ENCODE measurements around the gene SEL1L.
"Not testable (repeated sequence)": the region's sequence is repeated elsewhere in the genome, so short reads cannot be mapped to it uniquely, and the experiment has no call there.

Gene SEL1L

DNA sequence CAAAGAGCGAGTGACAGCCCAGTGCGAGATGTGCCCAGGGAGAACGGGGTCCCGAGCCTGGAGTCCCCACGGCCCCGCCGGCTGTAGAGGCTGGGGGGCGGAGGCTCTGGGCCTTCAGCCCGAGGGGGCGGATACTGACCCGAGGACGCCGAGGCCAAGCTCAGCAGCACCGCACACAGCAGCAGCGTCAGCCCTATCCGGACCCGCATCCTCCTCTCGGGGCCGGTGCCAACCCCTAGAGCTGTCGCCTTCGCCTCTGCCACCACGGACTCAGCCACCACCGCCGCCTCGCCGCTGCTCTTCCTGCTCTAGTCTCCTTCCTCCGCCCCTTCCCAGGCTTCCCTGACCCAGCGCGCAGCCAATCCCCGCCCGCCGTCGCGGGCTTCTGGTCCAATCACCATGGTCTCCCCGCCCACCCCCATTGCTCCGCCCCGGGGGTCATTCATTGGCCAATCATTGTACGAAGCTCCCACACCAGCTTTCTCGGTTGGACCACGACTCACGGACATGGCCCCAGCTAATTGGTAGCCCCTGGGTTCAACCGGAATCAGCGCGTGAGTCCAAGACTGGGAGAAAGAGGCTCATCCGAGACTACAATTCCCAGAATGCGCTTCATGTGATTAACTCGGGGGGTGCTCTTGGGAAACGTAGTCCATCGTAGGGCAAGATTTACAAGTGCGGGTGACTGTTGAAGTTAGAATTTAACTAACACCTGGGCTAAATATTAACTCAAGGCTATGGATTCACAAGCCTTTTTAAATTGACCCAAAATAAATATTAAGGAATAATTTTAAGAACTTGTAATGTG is at the start of gene SEL1L:
TSS of gene SEL1L (minus strand) at position 318 of the 808 bp plus-strand sequence. CDS start at position 209, 109 bp downstream.
- DNase-seq (ENCODE audit: low spot score) = peak; percentile 99

DNA sequence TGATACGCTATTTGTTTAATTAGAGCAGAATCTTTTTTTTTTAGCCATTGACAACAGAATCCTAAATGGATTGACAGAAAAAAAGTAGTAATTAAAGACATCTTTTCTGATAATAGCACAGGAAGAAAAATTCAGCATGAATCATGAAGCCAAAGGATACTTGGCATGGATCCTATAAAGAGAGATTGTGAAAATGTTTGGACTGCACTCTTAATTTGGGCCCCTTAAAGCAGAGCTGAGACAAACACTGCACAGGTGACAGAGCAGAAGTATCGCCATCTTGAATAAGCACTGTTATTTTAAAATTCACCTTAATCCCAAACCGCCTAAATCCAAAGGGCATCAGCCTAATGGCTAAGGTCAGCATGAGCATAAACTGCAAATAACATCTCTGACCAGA is 48.8 kb upstream of the SEL1L start:
- no peak for DNase-seq (ENCODE audit: low spot score)

GRCh38 chr14:81579115-81579514 is 45.5 kb upstream of the SEL1L start:
- no peak for DNase-seq (ENCODE audit: low spot score)

DNA sequence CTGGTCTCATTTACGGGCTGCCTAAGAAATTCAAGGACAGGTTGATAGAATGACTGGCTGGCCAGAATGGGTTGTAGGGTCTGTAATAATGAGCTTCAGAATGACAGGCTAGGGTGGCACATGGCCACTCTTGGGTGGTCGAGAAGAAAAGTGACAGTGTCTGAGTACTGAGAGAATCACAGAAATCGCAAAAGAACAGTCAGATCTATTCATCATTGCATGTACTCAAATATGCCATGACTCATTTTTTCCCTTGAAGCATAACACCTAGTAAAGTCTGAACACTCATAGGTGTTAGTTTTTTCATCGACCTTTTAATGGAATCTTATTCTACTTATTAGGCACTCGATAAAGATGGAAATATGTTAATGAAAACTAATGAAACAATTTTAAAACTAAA is 37.8 kb upstream of the SEL1L start:
- no peak for DNase-seq (ENCODE audit: low spot score)

- DNase-seq (ENCODE audit: low spot score) = no peak
These were observed 33.6 kb upstream of the SEL1L start for GRCh38 chr14:81567302-81567701.

DNA sequence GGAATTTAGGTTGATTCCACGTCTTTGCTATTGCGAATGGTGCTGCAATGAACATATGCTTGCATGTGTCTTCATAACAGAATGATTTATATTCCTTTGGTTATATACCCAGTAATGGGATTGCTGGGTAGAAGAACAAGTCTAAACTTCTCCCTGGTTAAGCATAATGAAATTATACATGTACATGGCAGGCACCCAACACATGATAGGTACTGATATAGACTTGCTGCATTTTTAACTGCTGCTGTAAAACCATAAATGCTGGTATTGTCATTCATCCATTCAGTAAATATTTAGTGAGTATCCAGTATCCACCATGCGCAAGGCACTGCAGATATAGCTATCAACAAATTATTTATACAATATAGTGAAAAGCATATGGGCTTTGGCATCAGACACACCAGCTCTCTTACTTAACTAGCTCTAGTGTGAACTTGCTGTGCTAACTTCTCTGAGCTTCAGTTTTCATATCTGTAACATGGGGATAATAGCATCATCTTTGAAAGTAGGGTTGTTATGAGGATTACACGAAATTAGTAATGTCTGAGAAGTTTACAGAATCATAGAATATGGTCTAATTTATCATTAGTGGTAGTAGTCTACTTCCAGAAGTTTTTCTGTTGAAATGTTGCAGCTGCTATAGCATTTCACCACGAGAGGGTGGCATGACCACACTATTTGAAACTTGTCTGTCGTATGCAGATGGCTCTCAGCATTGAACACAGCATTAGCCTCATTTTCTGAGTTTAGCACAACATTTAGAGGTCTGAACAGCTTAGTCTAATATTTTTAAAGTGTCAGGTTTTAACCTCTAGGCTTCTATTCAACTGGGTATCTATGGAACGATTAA is 32.0 kb upstream of the SEL1L start:
- no peak for DNase-seq (ENCODE audit: low spot score)

DNA sequence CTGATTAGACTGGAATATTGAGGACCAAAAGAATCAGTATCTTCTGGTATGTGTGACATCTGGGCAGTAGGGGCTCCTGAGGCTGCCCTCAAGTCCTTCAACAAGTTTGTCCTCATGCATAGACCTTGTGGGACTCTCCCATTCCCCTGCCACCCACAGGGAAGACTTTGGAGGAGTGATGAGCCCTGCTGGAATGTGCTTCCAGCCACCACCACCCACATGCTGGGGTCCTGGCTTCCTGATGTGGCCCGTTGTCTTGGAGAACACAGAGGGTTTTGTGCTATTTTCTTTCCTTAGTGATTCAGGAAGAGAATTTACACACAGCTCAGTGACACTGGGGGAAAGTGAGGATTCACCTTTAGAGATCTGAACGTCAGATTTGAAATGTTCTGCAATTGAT is 29.2 kb upstream of the SEL1L start:
- DNase-seq (ENCODE audit: low spot score) = no peak

GRCh38 chr14:81561084-81561775 is 27.6 kb upstream of the SEL1L start:
- no peak for DNase-seq (ENCODE audit: low spot score)

DNA sequence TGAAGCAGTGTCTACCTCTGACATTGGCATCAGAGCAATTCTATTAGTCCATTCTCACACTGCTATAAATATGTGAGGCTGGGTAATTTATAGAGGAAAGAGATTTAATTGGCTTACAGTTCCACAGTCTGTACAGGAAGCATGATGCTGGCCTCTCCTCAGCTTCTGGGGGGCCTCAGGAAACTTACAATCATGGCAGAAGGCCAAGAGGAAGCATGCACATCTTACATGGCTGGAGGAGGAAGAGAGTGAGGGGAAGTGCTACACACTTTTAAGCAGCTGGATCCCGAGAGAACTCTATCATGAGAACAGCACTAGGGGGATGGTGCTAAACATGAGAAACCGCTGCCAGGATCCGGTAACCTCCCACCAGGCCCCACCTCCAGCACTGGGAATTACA is 25.7 kb upstream of the SEL1L start:
- no peak for DNase-seq (ENCODE audit: low spot score)

DNA sequence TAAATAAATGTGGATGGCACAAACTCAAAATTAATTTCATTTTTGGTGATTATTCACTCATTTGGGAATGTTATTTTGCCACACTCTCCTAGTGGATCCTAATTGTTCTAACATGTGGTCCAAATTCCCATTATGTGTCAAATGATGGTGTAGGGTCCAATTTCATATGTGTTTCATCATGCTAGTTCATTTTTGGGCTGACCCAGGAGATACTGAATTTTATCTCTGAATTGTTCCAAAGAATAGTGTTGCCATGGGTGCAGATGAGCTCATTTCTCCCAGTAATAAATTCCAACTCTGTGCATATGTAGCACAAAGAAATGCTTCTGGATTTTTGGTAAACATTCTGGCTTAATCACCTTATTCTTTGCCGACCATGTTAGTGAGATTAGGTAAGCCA is 23.5 kb upstream of the SEL1L start:
- DNase-seq (ENCODE audit: low spot score) = no peak

DNA sequence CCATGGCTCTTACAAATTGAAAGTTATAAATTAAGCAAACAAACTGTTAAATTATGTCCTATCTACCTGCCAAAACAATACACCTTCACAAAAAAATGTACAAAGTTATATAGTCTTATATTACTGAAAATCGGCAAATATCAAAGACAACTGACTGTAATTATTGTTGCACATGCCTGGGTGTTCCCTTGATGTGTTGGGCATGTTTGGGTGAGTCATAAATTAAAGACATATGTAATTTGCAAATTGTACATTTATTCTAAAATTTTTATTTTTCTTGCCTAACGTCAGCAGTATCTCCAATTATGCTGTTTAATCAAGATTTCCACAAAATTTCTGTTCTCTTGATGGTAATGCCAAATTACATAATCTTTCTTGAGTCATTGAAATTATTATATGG is 22.0 kb upstream of the SEL1L start:
- DNase-seq (ENCODE audit: low spot score) = no peak

DNA sequence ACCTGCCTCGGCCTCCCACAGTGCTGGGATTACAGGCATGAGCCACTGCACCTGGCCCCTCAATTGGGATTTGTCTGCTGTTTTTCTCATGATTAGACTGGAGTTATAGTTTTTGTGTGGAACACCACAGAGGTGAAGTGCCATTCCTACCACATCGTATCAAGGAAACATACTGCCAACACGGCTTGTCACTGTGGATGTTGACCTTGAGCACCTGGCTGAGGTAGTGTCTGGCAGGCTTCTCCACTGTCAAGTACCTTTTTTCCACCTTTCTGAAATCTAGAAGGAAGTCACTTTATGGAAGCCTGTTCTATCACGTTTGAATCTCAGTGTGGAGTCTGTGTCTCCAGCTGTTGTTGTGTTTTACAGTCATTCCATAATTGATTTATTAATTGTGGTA is 21.4 kb upstream of the SEL1L start:
- DNase-seq (ENCODE audit: low spot score) = no peak

GRCh38 chr14:81551471-81551870 is 17.8 kb upstream of the SEL1L start:
- DNase-seq (ENCODE audit: low spot score) = no peak

DNA sequence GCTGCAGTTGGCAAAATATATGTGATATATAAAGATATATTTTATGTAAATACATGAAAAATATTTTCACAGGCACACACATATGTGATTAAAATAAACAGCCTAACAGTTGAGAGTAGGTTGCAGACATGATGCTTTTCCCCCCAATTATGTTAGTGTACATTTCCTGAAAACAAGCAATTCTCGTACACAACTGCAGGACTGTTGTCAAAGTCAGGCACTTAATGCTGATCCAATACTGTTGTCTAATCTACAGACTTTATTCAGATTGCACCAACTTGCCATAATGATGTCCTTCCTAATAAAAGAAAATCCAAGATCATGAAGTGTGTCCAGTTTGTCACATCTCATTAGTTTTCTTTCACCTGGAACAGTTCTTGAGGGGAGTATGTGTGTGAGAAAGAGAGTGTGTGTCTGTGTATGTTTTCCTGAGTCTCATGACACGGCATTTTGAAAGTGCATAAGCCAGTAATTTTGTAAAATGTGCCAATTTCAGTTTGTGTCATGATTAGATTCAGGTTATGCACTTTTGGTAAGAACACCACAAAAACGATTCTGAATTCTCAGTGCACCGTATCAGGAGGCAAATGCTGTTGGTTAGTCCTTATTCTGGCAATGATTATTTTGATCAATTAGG is 16.5 kb upstream of the SEL1L start:
- DNase-seq (ENCODE audit: low spot score) = no peak

DNA sequence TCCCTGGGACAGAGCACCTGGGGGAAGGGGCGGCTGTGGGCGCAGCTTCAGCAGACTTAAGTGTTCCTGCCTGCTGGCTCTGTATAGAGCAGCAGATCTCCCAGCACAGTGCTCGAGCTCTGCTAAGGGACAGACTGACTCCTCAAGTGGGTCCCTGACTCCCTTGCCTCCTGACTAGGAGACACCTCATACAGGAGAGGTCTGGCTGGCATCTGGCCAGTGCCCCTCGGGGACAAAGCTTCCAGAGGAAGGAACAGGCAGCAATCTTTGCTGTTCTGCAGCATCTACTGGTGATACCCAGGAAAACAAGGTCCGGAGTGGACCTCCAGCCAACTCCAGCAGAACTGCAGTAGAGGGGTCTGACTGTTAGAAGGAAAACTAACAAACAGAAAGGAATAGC is 7.6 kb upstream of the SEL1L start:
- not testable (repeated sequence) for DNase-seq (ENCODE audit: low spot score)

DNA sequence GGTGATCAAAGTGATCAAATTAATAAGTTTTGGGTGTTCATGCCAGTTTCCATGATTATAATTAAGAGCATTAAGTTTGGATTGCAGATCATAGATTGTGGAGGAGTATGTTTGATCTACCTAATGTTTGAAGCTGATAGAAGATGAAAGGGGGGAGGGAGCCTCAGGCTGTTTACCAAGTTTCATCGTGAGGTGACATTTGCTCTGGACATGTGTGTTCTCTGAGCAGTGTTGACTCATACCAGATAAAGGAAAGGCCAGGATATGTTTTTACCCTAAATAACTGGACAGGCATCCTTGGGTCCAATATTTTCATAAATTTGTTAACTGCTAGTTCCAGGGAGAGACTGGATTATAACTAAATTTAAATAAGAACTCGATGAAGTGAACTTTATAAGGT is 3.5 kb upstream of the SEL1L start:
- DNase-seq (ENCODE audit: low spot score) = no peak

DNA sequence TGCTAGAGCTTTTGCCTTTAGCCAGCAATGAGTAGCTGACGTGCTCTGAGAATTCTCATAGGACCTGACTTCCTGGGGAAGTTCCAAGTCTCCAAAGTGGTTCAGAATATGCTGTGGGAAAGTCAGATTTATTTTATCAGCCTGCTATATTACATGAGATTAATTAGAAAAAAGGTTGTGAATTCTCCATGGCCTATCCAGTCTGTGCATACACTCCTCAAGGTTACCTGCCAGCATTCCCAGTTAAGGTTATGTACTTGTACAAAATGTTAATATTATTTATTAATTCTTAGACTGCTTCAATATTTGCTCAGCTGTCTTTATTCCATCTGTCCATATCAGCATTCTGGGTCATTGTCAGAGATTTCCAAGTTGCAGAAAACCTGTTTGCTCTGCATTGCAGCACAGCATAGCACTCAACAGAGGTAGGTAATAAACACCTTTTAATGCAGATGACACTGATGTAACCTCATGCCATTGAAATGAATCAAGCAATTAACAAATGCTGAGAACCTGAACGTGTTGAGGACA is 2.7 kb upstream of the SEL1L start:
- no peak for DNase-seq (ENCODE audit: low spot score)

DNA sequence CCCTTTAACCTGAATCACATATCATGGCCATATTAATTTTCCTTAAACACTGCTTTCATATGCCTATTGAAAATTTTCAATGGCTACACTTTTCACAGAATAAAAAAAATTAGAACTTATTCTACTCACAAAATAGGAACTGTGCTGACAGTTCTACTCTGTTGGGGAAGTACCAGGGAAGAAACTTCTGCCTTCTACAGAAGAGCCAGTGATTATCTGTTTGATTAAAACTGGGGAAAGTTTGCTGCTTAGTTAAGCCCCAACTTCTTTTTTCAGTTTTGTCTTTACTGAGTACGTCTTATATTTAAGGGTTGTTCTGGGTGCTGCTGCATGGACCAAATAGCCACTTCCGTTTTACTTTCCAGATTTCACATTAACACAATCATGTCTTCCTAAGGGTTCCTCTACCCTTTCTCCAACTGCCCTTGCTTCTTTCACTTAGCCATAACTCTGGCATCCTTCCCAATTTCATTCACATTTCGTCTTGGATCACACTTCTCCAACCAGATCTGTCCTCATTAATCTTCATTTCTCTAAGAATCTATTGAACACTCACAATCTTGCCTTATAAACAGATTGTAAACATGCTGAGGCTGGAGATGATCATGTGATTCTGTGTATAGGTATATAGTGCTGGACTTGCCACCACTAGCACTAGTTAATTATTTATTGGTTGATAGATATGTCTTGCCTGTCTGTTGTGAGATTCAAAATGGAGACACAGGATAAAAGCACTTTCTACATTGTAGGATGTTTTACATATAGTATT is 1.9 kb upstream of the SEL1L start:
- no peak for DNase-seq (ENCODE audit: low spot score)

DNA sequence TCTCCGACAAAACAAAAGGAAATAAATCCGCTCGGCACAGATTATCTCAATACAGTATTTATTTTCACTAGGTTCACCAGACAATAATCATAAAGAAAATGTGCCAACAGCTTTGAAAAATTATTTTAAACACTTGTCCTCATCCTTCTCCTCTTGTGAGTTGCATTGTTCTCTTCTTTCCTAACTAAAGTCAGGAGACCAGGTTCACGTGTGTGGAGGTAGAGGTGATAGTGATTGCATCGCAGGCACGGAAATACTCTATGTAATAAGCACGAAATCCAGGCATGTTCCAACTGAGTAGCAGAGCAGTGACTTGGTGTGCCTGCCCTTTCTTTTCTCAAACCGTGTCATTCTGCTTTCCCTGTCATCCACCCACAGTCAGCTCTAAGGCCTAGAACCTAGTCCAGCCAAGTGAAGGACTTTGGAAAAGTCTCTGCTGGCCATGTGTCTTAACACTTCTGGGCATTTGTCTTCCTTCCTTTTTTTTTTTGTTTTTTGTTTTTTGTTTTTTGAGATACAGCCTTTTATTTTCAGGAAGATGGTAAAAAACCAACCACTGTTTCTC is 939 bp upstream of the SEL1L start:
- no peak for DNase-seq (ENCODE audit: low spot score)

DNA sequence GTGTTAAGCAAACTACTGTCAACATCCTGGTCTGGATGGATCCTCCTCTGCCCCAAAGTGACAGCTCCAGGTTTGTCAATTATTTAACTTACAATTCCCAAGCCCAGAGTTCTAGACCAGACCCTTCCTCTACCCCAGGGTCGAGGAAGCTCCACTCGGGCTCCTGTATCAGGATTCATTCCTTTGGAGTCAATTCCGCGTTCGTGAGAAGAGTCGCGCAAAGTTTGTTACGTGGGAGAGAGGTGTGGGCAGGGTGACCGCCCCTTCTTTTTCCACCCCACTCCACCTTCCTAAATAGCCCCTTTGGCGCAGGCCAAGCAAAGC is 479 bp downstream of the SEL1L start:
- DNase-seq (ENCODE audit: low spot score) = no peak

- DNase-seq (ENCODE audit: low spot score) = no peak
These were observed 4.3 kb downstream of the SEL1L start for GRCh38 chr14:81529391-81529790.
